Upper lobe of left lung (tissue), 6 donors: Measurements from ENCODE around the gene CAMK1D. TPM values are rescaled to one million over a fixed set of nuclear protein-coding genes. Genes with fewer than 3 reads are reported as not detected.

ENCODE experiments used
- ATAC-seq, 2 donors: fragments of 200-7000 bp; cut with Tn5 transposase; one replicate each; pipeline ENCODE4 v1.9.1; 2022; ENCODE audit warnings: mild to moderate bottlenecking in 2 of 2, moderate library complexity in 2 of 2; ENCODE audit not compliant: low FRiP score in 2 of 2
- DNase-seq, 2 donors: peaks; one replicate each; pipeline ENCODE4 v3.0.0-alpha.2; 2019 to 2020
- H3K27ac ChIP-seq, 4 donors: fragments of 200-600 bp; sonication (generic); one replicate each; pipeline ENCODE4 v1.5.1; 2016 to 2019
- H3K27me3 ChIP-seq, 4 donors: fragments of 200-600 bp; sonication (generic); one replicate each; pipeline ENCODE4 v1.5.1; 2017 to 2019
- H3K36me3 ChIP-seq, 4 donors: fragments of 200-600 bp; sonication (generic); one replicate each; pipeline ENCODE4 v1.5.1; 2016 to 2019
- H3K4me1 ChIP-seq, 4 donors: fragments of 200-600 bp; sonication (generic); one replicate each; pipeline ENCODE4 v1.5.1; 2018 to 2019
- H3K4me3 ChIP-seq, 4 donors: fragments of 200-600 bp; sonication (generic); one replicate each; pipeline ENCODE4 v1.5.1; 2017 to 2019; ENCODE audit warnings: mild to moderate bottlenecking in 2 of 4, moderate library complexity in 1 of 4
- H3K9me3 ChIP-seq, 4 donors: fragments of 200-600 bp; sonication (generic); one replicate each; pipeline ENCODE4 v1.5.1; 2018 to 2019
- EP300 ChIP-seq, 4 donors: sonication (generic); formaldehyde crosslinking; IDR thresholded peaks; one replicate each; pipeline ENCODE4 v1.5.1; 2017; ENCODE audit warnings: antibody characterized with exemption in 4 of 4, control low read depth in 2 of 4
- POLR2A ChIP-seq, 4 donors: fragments of 450-650 bp; IDR thresholded peaks; one replicate each; pipeline ENCODE4 v1.5.1; 2016 to 2017; ENCODE audit warnings: antibody characterized with exemption in 4 of 4, mild to moderate bottlenecking in 2 of 4
- POLR2AphosphoS5 ChIP-seq, 2 donors: sonication (generic); formaldehyde crosslinking; IDR thresholded peaks; one replicate each; pipeline ENCODE4 v1.5.1; 2017; ENCODE audit warnings: antibody characterized with exemption in 2 of 2
- WGBS, 2 donors: methylation state at CpG; one replicate each; pipeline ENCODE4 v1.1.5; 2017 to 2018; 5-methylcytosine and 5-hydroxymethylcytosine counted together
- total RNA-seq, 6 donors: library from RNA; depleted of rRNA in 4 of 6; stranded (reverse); fragments of >200 nt in 4 of 6; gene quantifications; one replicate each; pipeline versions ENCODE4 v1.1.0 to v1.2.1, GENCODE V29; 2016 to 2021
- TF ChIP-seq, protein P1 (sequence below), 6 experiments: fragments of 450-650 bp in 4 of 6; fragments of 200-600 bp in 2 of 6; sonication (generic) in 2 of 6; IDR thresholded peaks; one replicate each; pipeline ENCODE4 v1.5.1; 2016 to 2019; ENCODE audit warnings: antibody characterized with exemption in 6 of 6
- donor health status: DM: no; HTN: no; CAD: no; lungs with moderate emphysema.
- donor health status: DM: no; HTN: yes; CAD: no; lungs with severe emphysema.

CAMK1D gene
- total RNA-seq, 6 donors from 2014 or later, result 6.2 to 29.2 (median 19.0) TPM

GRCh38 chr10:12507165-12507850 lies 158.0 kb downstream of the CAMK1D start:
- WGBS, 2 donors, result 51 to 75% methylated on average over 10 of the region's 10 CpGs
- Histone ChIP-seq H3K36me3 (no peaks in the 10 kb centered on the region), H3K27me3 (no peaks in the 10 kb centered on the region), H3K4me3 (no peak overlapping the region), H3K4me1 (no peaks in the 10 kb centered on the region), H3K27ac (no peak overlapping the region), H3K9me3 (no peaks in the 10 kb centered on the region)
- TF ChIP-seq, protein P1, sequence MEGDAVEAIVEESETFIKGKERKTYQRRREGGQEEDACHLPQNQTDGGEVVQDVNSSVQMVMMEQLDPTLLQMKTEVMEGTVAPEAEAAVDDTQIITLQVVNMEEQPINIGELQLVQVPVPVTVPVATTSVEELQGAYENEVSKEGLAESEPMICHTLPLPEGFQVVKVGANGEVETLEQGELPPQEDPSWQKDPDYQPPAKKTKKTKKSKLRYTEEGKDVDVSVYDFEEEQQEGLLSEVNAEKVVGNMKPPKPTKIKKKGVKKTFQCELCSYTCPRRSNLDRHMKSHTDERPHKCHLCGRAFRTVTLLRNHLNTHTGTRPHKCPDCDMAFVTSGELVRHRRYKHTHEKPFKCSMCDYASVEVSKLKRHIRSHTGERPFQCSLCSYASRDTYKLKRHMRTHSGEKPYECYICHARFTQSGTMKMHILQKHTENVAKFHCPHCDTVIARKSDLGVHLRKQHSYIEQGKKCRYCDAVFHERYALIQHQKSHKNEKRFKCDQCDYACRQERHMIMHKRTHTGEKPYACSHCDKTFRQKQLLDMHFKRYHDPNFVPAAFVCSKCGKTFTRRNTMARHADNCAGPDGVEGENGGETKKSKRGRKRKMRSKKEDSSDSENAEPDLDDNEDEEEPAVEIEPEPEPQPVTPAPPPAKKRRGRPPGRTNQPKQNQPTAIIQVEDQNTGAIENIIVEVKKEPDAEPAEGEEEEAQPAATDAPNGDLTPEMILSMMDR (IDR thresholded peaks at IDR 0.05), result no peak
- TF ChIP-seq POLR2A (IDR thresholded peaks at IDR 0.05), result no peak
- TF ChIP-seq EP300 (IDR thresholded peaks at IDR 0.05), result no peak
- TF ChIP-seq POLR2AphosphoS5 (IDR thresholded peaks at IDR 0.05), result no peak
- peak in 1 of 2 donors; percentile 19 for DNase-seq
- ATAC-seq, result no peak

- Histone ChIP-seq H3K27me3 (no peaks in the 10 kb centered on the region), H3K36me3 (no peaks in the 10 kb centered on the region), H3K27ac (no peak overlapping the region), H3K4me1 (no peaks in the 10 kb centered on the region), H3K4me3 (no peak overlapping the region), H3K9me3 (no peaks in the 10 kb centered on the region)
- 69 to 88% methylated on average over 5 of the region's 5 CpGs for WGBS, 2 donors
- no peak for TF ChIP-seq EP300 (IDR thresholded peaks at IDR 0.05)
- TF ChIP-seq POLR2A (IDR thresholded peaks at IDR 0.05), result no peak
- TF ChIP-seq POLR2AphosphoS5 (IDR thresholded peaks at IDR 0.05), result no peak
- TF ChIP-seq, protein P1 (IDR thresholded peaks at IDR 0.05), result no peak
- no peak for DNase-seq
- ATAC-seq, result no peak
Measured at GRCh38 chr10:12508165-12508564, 158.8 kb downstream of the CAMK1D start.

GRCh38 chr10:12509016-12509793 lies 159.9 kb downstream of the CAMK1D start:
- Histone ChIP-seq H3K27me3 (no peaks in the 10 kb centered on the region), H3K27ac (no peak overlapping the region), H3K4me3 (no peak overlapping the region), H3K36me3 (no peaks in the 10 kb centered on the region), H3K9me3 (no peaks in the 10 kb centered on the region), H3K4me1 (no peaks in the 10 kb centered on the region)
- TF ChIP-seq POLR2A (IDR thresholded peaks at IDR 0.05) (no peak), EP300 (IDR thresholded peaks at IDR 0.05) (no peak), POLR2AphosphoS5 (IDR thresholded peaks at IDR 0.05) (no peak)
- TF ChIP-seq, protein P1 (IDR thresholded peaks at IDR 0.05), result no peak
- WGBS, 2 donors, result 76 to 85% methylated on average over 4 to 5 of the region's 5 CpGs
- DNase-seq (peak in 1 of 2 donors; percentile 3), ATAC-seq (no peak)

GRCh38 chr10:12509794-12510100 lies 160.4 kb downstream of the CAMK1D start:
- ATAC-seq, result no peak
- H3K27me3 ChIP-seq, result no peaks in the 10 kb centered on the region
- no peaks in the 10 kb centered on the region for H3K36me3 ChIP-seq
- TF ChIP-seq EP300 (IDR thresholded peaks at IDR 0.05) (no peak), POLR2AphosphoS5 (IDR thresholded peaks at IDR 0.05) (no peak), POLR2A (IDR thresholded peaks at IDR 0.05) (no peak)
- TF ChIP-seq, protein P1 (IDR thresholded peaks at IDR 0.05), result no peak
- H3K4me3 ChIP-seq, result no peak overlapping the region
- H3K4me1 ChIP-seq, result no peaks in the 10 kb centered on the region
- no peak for DNase-seq
- no peak overlapping the region for H3K27ac ChIP-seq
- 92 to 100% methylated on average over 1 to 2 of the region's 2 CpGs for WGBS, 2 donors
- H3K9me3 ChIP-seq, result no peaks in the 10 kb centered on the region
